AG09319 (cell line): ENCODE data around the gene KLHL1.

Source experiments
- DNase-seq: peaks from one replicate; pipeline ENCODE4 v3.0.0-alpha.2; 2010; ENCODE audit warnings: low read depth; ENCODE audit errors: extremely low read depth
- TF ChIP-seq, protein P1 (sequence below): IDR thresholded peaks from 2 replicates; pipeline ENCODE4 v1.5.1; 2011; ENCODE audit warnings: low read depth, mild to moderate bottlenecking, inconsistent platforms, low read length, moderate library complexity

Gene KLHL1

DNA sequence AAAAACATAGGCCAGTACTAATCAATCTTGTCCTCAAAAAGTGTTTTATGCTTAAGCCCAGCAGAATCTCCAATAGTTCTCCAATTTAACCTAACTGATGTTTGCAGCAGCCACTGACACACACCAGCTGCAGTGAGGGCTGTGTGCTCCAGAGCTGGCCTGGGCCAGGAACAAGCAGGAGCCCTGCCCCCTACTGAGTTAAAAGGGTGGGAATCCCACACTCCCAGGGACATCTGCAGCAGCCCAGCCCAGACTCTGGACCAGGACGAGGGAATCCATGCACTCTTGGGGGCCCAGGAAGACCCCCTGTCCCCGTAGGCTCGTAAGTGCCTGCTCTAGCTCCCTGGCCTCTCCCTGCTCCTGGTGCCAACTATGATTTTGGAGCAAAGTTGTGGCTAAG is 92.1 kb downstream of the KLHL1 start:
- TF ChIP-seq, protein P1, sequence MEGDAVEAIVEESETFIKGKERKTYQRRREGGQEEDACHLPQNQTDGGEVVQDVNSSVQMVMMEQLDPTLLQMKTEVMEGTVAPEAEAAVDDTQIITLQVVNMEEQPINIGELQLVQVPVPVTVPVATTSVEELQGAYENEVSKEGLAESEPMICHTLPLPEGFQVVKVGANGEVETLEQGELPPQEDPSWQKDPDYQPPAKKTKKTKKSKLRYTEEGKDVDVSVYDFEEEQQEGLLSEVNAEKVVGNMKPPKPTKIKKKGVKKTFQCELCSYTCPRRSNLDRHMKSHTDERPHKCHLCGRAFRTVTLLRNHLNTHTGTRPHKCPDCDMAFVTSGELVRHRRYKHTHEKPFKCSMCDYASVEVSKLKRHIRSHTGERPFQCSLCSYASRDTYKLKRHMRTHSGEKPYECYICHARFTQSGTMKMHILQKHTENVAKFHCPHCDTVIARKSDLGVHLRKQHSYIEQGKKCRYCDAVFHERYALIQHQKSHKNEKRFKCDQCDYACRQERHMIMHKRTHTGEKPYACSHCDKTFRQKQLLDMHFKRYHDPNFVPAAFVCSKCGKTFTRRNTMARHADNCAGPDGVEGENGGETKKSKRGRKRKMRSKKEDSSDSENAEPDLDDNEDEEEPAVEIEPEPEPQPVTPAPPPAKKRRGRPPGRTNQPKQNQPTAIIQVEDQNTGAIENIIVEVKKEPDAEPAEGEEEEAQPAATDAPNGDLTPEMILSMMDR = no peak
- DNase-seq = no peak

DNA sequence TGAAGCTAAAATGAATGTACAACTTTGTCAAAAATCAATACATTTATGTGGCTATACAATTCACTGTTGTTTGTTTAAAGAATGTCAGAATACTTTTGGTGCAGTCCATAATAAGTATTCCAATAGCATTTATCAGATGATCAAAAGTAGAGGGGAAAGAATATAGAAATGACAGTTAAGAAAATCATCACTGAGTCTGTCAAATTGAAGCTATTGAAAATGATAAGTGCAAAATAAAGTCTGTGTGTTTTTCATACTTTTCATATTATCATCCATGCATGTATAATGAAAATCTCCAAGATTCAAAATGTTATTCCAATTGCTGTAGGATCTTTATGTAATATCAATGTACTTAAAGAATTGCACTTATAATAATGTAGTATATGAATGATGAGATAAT is 93.9 kb downstream of the KLHL1 start:
- no peak for DNase-seq
- TF ChIP-seq, protein P1 = no peak

DNA sequence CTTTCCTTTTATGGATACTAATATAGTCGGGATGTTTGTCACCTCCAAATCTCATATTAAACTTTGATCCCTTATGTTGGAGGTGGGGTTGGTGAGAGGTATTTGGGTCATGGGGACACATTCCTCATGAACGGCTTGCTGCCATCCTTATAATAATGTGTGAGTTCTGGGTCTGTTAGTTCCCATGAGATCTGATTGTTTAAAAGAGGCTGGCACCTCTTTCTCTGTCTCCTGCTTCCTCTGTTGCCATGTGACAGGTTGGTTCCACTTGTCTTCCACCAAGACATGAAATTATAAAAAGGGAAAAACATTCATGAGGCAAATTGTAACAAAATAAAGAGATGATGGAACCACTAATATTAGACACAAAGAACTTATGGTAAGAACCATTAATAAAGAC is 108.4 kb downstream of the KLHL1 start:
- TF ChIP-seq, protein P1 = no peak

DNA sequence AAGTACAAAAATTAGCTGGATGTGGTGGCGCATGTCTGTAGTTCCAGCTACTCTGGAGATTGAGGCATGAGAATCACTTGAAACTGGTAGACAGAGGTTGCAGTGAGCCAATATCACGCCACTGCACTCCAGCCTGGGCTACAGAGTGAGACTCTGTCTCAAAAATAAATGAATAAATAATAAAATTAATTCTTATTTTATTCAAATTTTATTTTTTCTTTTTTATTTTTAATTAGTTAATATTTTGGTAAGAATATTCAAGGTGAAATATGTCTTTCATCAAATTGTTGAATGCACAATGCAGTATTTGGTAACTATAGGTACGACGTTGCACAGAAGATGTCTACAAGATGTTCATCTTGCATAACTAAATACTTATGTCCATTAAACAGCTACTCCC is 111.2 kb downstream of the KLHL1 start:
- no peak for DNase-seq
- TF ChIP-seq, protein P1 = no peak

More for the DNA sequence above, 108.4 kb downstream of the KLHL1 start:
- DNase-seq = no peak

DNA sequence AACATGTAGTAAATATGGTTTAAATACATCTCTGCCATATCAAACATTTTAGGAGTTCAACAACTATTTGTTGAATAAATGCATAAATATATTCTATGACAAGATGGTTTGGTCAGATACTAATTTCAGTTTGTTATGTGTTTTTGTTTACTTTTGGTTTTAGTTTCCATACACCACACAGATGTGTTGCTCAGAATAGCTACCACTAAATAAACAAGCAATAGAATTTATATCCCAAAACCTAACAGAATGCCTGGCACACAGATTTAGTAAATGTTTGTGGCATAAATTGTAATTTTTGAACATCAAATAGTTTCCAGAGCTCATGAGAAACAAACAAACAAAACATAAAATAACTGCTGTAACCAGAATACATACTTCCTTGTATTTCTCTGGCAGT is 127.5 kb downstream of the KLHL1 start:
- TF ChIP-seq, protein P1 = no peak
- DNase-seq = no peak

DNA sequence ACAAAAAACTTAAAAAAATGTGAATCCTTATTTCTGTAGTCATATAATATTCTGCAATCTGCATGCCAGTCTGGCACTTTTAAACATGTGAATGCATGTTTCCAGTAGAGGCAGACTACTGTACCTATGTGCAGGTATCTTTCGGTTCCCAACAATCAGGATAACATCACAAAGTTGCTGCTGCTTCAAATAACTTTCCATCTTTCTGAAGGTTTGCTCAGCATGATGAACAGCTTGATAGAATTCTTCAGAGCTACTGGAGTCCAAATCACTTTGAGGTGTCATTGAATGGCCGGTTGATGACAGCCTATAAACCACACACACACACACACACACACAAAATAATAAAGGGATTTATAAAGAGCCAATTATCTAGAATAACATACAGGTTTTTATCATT is 132.8 kb downstream of the KLHL1 start:
- no peak for DNase-seq
- TF ChIP-seq, protein P1 = no peak

DNA sequence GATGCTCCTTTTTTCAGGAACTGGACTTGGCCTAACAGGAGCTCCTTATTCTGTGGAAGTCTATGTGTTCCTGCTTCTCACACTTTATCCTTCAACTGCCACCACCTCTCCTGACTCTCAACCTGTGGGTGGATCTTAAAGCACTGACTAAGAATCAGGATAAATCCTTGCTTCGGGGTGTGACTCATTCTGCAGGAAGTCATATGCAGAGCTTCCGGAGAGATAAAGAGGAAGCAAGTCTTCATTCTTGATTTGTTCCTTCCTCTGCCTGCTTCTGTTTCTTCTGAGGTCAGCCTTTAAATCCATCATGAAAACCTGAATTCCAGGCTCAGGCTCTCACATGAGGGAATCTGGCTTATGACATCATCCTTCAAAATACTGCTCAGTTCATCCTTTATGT is 137.7 kb downstream of the KLHL1 start:
- TF ChIP-seq, protein P1 = no peak
- no peak for DNase-seq
